ENCODE measurements around the gene ROBO1.

Gene ROBO1

GRCh38 chr3:78834910-78835309, 932.9 kb downstream of the ROBO1 start:
- DNase-seq (ENCODE audit: low spot score), result no peak

- DNase-seq (ENCODE audit: low spot score), result no peak
Observed at GRCh38 chr3:78832785-78833204, 935.0 kb downstream of the ROBO1 start.

GRCh38 chr3:78831446-78831972, 936.3 kb downstream of the ROBO1 start:
- DNase-seq (ENCODE audit: low spot score), result no peak

GRCh38 chr3:78830470-78830869, 937.3 kb downstream of the ROBO1 start:
- DNase-seq (ENCODE audit: low spot score), result no peak

- no peak for DNase-seq (ENCODE audit: low spot score)
Observed at GRCh38 chr3:78827618-78828017, 940.2 kb downstream of the ROBO1 start.

GRCh38 chr3:78825858-78826215, 942.0 kb downstream of the ROBO1 start:
- no peak for DNase-seq (ENCODE audit: low spot score)

GRCh38 chr3:78825118-78825857, 942.5 kb downstream of the ROBO1 start:
- DNase-seq (ENCODE audit: low spot score), result no peak

- DNase-seq (ENCODE audit: low spot score), result no peak
Observed at GRCh38 chr3:78823859-78824258, 943.9 kb downstream of the ROBO1 start.

- no peak for DNase-seq (ENCODE audit: low spot score)
Observed at GRCh38 chr3:78823434-78823833, 944.4 kb downstream of the ROBO1 start.

GRCh38 chr3:78822726-78823125, 945.1 kb downstream of the ROBO1 start:
- no peak for DNase-seq (ENCODE audit: low spot score)

- DNase-seq (ENCODE audit: low spot score), result no peak
Observed at GRCh38 chr3:78820542-78820941, 947.3 kb downstream of the ROBO1 start.

- no peak for DNase-seq (ENCODE audit: low spot score)
Observed at GRCh38 chr3:78818161-78818985, 949.4 kb downstream of the ROBO1 start.

GRCh38 chr3:78814893-78815562, 952.8 kb downstream of the ROBO1 start:
- DNase-seq (ENCODE audit: low spot score), result no peak

- no peak for DNase-seq (ENCODE audit: low spot score)
Observed at GRCh38 chr3:78812166-78812565, 955.6 kb downstream of the ROBO1 start.

GRCh38 chr3:78809966-78810365, 957.8 kb downstream of the ROBO1 start:
- no peak for DNase-seq (ENCODE audit: low spot score)

- no peak for DNase-seq (ENCODE audit: low spot score)
Observed at GRCh38 chr3:78804251-78805037, 963.4 kb downstream of the ROBO1 start.

GRCh38 chr3:78802562-78802930, 965.3 kb downstream of the ROBO1 start:
- DNase-seq (ENCODE audit: low spot score), result no peak

GRCh38 chr3:78801926-78802561, 965.8 kb downstream of the ROBO1 start:
- no peak for DNase-seq (ENCODE audit: low spot score)

GRCh38 chr3:78799681-78800080, 968.1 kb downstream of the ROBO1 start:
- no peak for DNase-seq (ENCODE audit: low spot score)

GRCh38 chr3:78798266-78798832, 969.4 kb downstream of the ROBO1 start:
- no peak for DNase-seq (ENCODE audit: low spot score)

- DNase-seq (ENCODE audit: low spot score), result no peak
Observed at GRCh38 chr3:78794431-78794830, 973.4 kb downstream of the ROBO1 start.
